ENCODE data around the gene CDH22.

DNA sequence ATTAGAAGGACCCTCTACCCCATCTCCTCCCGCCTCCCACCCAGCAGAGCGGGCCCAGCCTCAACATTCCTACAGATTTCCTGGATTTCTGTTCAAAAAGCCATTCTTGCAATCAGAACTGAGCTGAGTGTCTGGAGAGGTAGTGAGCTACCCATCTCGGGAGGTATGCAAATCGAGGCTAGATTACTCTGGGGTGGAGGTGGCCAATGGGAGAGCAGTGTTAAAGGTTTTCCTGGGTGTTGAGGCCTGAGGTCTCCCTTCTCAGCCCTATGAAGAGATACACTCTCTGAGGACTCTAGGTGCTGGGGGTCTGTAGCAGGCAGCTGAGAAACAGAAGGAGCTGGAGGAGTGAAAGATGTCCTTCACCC lies 133.2 kb downstream of the CDH22 start:
- TF ChIP-seq, protein P1, sequence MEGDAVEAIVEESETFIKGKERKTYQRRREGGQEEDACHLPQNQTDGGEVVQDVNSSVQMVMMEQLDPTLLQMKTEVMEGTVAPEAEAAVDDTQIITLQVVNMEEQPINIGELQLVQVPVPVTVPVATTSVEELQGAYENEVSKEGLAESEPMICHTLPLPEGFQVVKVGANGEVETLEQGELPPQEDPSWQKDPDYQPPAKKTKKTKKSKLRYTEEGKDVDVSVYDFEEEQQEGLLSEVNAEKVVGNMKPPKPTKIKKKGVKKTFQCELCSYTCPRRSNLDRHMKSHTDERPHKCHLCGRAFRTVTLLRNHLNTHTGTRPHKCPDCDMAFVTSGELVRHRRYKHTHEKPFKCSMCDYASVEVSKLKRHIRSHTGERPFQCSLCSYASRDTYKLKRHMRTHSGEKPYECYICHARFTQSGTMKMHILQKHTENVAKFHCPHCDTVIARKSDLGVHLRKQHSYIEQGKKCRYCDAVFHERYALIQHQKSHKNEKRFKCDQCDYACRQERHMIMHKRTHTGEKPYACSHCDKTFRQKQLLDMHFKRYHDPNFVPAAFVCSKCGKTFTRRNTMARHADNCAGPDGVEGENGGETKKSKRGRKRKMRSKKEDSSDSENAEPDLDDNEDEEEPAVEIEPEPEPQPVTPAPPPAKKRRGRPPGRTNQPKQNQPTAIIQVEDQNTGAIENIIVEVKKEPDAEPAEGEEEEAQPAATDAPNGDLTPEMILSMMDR (IDR thresholded peaks at IDR 0.05), result no peak
- TF ChIP-seq POLR2AphosphoS5 (IDR thresholded peaks at IDR 0.05; ENCODE audit: low read depth, low read length) (no peak), TCF7L2 (IDR thresholded peaks at IDR 0.05; ENCODE audit: low read depth, low read length) (no peak)
